T-helper 17 cell (primary cell): ENCODE measurements around the gene C22orf42. TPM values are rescaled to one million over a fixed set of nuclear protein-coding genes. Genes with fewer than 3 reads are reported as not detected.
A peak's percentile ranks its signal among the peaks of the same experiment; 100 is the strongest.
"Not testable (repeated sequence)": the region's sequence is repeated elsewhere in the genome, so short reads cannot be mapped to it uniquely, and the experiment has no call there.

ENCODE experiments used
- ATAC-seq: fragments of 150-1000 bp; cut with Tn5 transposase; 2 replicates; pipeline ENCODE4 v1.10.0; 2021; ENCODE audit warnings: mild to moderate bottlenecking, moderate library complexity
- DNase-seq, 3 donors: peaks; one replicate each; pipeline versions ENCODE4 v3.0.0 to v3.0.0-alpha.2; 2020 to 2021
- H3K9me3 ChIP-seq: one replicate; pipeline ENCODE4 v1.7.0; 2013; ENCODE audit warnings: low read length, mild to moderate bottlenecking; ENCODE audit not compliant: control insufficient read depth, poor library complexity, severe bottlenecking
- H3K27ac Mint-ChIP-seq: one replicate; pipeline ENCODE4 v1.8.0; 2022; ENCODE audit warnings: mild to moderate bottlenecking, moderate library complexity, mixed read lengths
- H3K27me3 Mint-ChIP-seq: one replicate; pipeline ENCODE4 v1.8.0; 2022; ENCODE audit warnings: mixed read lengths
- H3K36me3 Mint-ChIP-seq: one replicate; pipeline ENCODE4 v1.8.0; 2022; ENCODE audit warnings: low read depth, mixed read lengths
- H3K4me1 Mint-ChIP-seq: one replicate; pipeline ENCODE4 v1.8.0; 2022; ENCODE audit warnings: mild to moderate bottlenecking, mixed read lengths
- H3K4me3 Mint-ChIP-seq: one replicate; pipeline ENCODE4 v1.8.0; 2022; ENCODE audit warnings: mild to moderate bottlenecking, moderate library complexity, mixed read lengths
- total RNA-seq, 4 donors: library from RNA in 2 of 4; stranded (reverse) in 2 of 4; gene quantifications; one replicate each; pipeline ENCODE4 v1.2.3 and lab custom pipeline; 2022 to 2026

The C22orf42 gene
- total RNA-seq, 2 donors from 2014 or later, result not detected

GRCh38 chr22:32165681-32166080, 6.6 kb upstream of the C22orf42 start:
- DNase-seq, result no peak
- H3K9me3 ChIP-seq, result no peaks in the 10 kb centered on the region
- Mint-ChIP-seq H3K27ac (no peak overlapping the region), H3K27me3 (peaks cover 6% of the 10 kb centered on the region), H3K4me3 (no peak overlapping the region), H3K36me3 (no peaks in the 10 kb centered on the region), H3K4me1 (peaks cover 16% of the 10 kb centered on the region)
- ATAC-seq, result no peak

- DNase-seq, result no peak
- H3K4me1 Mint-ChIP-seq, result peaks cover 16% of the 10 kb centered on the region
- H3K36me3 Mint-ChIP-seq, result no peaks in the 10 kb centered on the region
- no peak overlapping the region for H3K27ac Mint-ChIP-seq
- peaks cover 6% of the 10 kb centered on the region for H3K27me3 Mint-ChIP-seq
- H3K9me3 ChIP-seq, result no peaks in the 10 kb centered on the region
- H3K4me3 Mint-ChIP-seq, result no peak overlapping the region
- no peak for ATAC-seq
Observed at GRCh38 chr22:32164075-32164860, 5.2 kb upstream of the C22orf42 start.

GRCh38 chr22:32160411-32160810, 1.3 kb upstream of the C22orf42 start:
- not testable (repeated sequence) for H3K9me3 ChIP-seq, DNase-seq, H3K4me3 Mint-ChIP-seq, ATAC-seq, H3K4me1 Mint-ChIP-seq, H3K36me3 Mint-ChIP-seq, H3K27me3 Mint-ChIP-seq, H3K27ac Mint-ChIP-seq

- H3K27ac Mint-ChIP-seq, DNase-seq, ATAC-seq, H3K27me3 Mint-ChIP-seq, H3K9me3 ChIP-seq, H3K36me3 Mint-ChIP-seq, H3K4me1 Mint-ChIP-seq, H3K4me3 Mint-ChIP-seq: not testable (repeated sequence)
Observed at GRCh38 chr22:32157632-32158031, 1.5 kb downstream of the C22orf42 start.

- not testable (repeated sequence) for ATAC-seq, H3K9me3 ChIP-seq
Observed at GRCh38 chr22:32154727-32155126, 4.4 kb downstream of the C22orf42 start.

GRCh38 chr22:32151641-32152040, 7.5 kb downstream of the C22orf42 start:
- not testable (repeated sequence) for DNase-seq, H3K4me3 Mint-ChIP-seq, H3K27ac Mint-ChIP-seq, H3K36me3 Mint-ChIP-seq, H3K27me3 Mint-ChIP-seq, H3K9me3 ChIP-seq, ATAC-seq
- peaks cover 11% of the 10 kb centered on the region for H3K4me1 Mint-ChIP-seq

More at GRCh38 chr22:32154727-32155126, 4.4 kb downstream of the C22orf42 start:
- not testable (repeated sequence) for H3K27me3 Mint-ChIP-seq, H3K4me3 Mint-ChIP-seq, H3K36me3 Mint-ChIP-seq, DNase-seq, H3K4me1 Mint-ChIP-seq, H3K27ac Mint-ChIP-seq

- not testable (repeated sequence) for H3K36me3 Mint-ChIP-seq, H3K27ac Mint-ChIP-seq, H3K27me3 Mint-ChIP-seq, ATAC-seq, H3K9me3 ChIP-seq, H3K4me3 Mint-ChIP-seq, DNase-seq
- H3K4me1 Mint-ChIP-seq, result peaks cover 11% of the 10 kb centered on the region
Observed at GRCh38 chr22:32150647-32151046, 8.5 kb downstream of the C22orf42 start.

- not testable (repeated sequence) for H3K36me3 Mint-ChIP-seq, H3K4me3 Mint-ChIP-seq, H3K27ac Mint-ChIP-seq, H3K9me3 ChIP-seq, H3K27me3 Mint-ChIP-seq, DNase-seq, ATAC-seq
- H3K4me1 Mint-ChIP-seq, result peaks cover 28% of the 10 kb centered on the region
Observed at GRCh38 chr22:32148372-32148771, 10.7 kb downstream of the C22orf42 start.

- H3K27me3 Mint-ChIP-seq, H3K36me3 Mint-ChIP-seq, ATAC-seq, H3K27ac Mint-ChIP-seq, DNase-seq, H3K4me3 Mint-ChIP-seq, H3K9me3 ChIP-seq: not testable (repeated sequence)
- peaks cover 36% of the 10 kb centered on the region for H3K4me1 Mint-ChIP-seq
Observed at GRCh38 chr22:32147128-32147527, 12.0 kb downstream of the C22orf42 start.

- Mint-ChIP-seq H3K4me3 (no peak overlapping the region), H3K27me3 (no peaks in the 10 kb centered on the region), H3K4me1 (peaks cover 37% of the 10 kb centered on the region), H3K27ac (peak overlapping the region; percentile 91), H3K36me3 (no peaks in the 10 kb centered on the region)
- peak; percentile 48 for ATAC-seq
- no peak for DNase-seq
- no peaks in the 10 kb centered on the region for H3K9me3 ChIP-seq
Observed at GRCh38 chr22:32144496-32145274, 14.4 kb downstream of the C22orf42 start.

GRCh38 chr22:32142600-32142999, 16.5 kb downstream of the C22orf42 start:
- no peak overlapping the region for H3K4me3 Mint-ChIP-seq

GRCh38 chr22:32140688-32141087, 18.4 kb downstream of the C22orf42 start:
- not testable (repeated sequence) for DNase-seq
- peak overlapping the region; percentile 91 for H3K27ac Mint-ChIP-seq

More at GRCh38 chr22:32142600-32142999, 16.5 kb downstream of the C22orf42 start:
- ATAC-seq (no peak), DNase-seq (no peak)
- Mint-ChIP-seq H3K27me3 (no peaks in the 10 kb centered on the region), H3K27ac (peak overlapping the region; percentile 91), H3K4me1 (peaks cover 44% of the 10 kb centered on the region), H3K36me3 (no peaks in the 10 kb centered on the region)
- no peaks in the 10 kb centered on the region for H3K9me3 ChIP-seq

GRCh38 chr22:32138576-32138975, 20.5 kb downstream of the C22orf42 start:
- Mint-ChIP-seq H3K4me1 (peaks cover 37% of the 10 kb centered on the region), H3K27ac (peak overlapping the region; percentile 83)
- H3K36me3 Mint-ChIP-seq, DNase-seq, H3K4me3 Mint-ChIP-seq, H3K9me3 ChIP-seq, ATAC-seq, H3K27me3 Mint-ChIP-seq: not testable (repeated sequence)

More at GRCh38 chr22:32140688-32141087, 18.4 kb downstream of the C22orf42 start:
- H3K4me3 Mint-ChIP-seq, H3K36me3 Mint-ChIP-seq, H3K9me3 ChIP-seq, H3K27me3 Mint-ChIP-seq: not testable (repeated sequence)
- H3K4me1 Mint-ChIP-seq, result peaks cover 50% of the 10 kb centered on the region
- peak; percentile 60 for ATAC-seq
